ENCODE measurements around the gene LAMP1. TPM values are rescaled to one million over a fixed set of nuclear protein-coding genes. Genes with fewer than 3 reads are reported as not detected.

Gene LAMP1
- total and polyA plus RNA-seq, 12 donors: 35.9 to 153 (median 97.3) TPM

GRCh38 chr13:113275387-113275786 is 21.7 kb upstream of the LAMP1 start:
- peaks cover 0 to 30% (median 0%) of the 10 kb centered on the region in 9 donors for H3K4me1 ChIP-seq
- intact Hi-C loops (cut with DNase I): loop anchor here in 8 of 10 donors (5.0 to 10.0 kb wide), 4 partner anchors 97 to 282 kb away; no protein-coding TSS in a partner anchor
- peak in 5 of 8 donors; percentile 52 to 68 (median 56) for ATAC-seq
- WGBS, 2 donors: 17 to 19% methylated on average over 3 of the region's 3 CpGs
- H3K27ac ChIP-seq: no peak overlapping the region
- H3K9me3 ChIP-seq: no peaks in the 10 kb centered on the region
- no peaks in the 10 kb centered on the region for H3K27me3 ChIP-seq
- peaks cover 0 to 18% (median 0%) of the 10 kb centered on the region in 9 donors for H3K36me3 ChIP-seq
- peak in 8 of 9 donors; percentile 9 to 59 (median 53) for TF ChIP-seq CTCF (IDR thresholded peaks at IDR 0.05)
- DNase-seq: no peak
- H3K4me3 ChIP-seq: no peak overlapping the region

- H3K4me1 ChIP-seq: peaks cover 0 to 6% (median 0%) of the 10 kb centered on the region in 9 donors
- H3K4me3 ChIP-seq: no peak overlapping the region
- WGBS, 2 donors: 89 to 91% methylated on average over 6 of the region's 6 CpGs
- H3K9me3 ChIP-seq: no peaks in the 10 kb centered on the region
- intact Hi-C loops (cut with DNase I): no loop called here
- TF ChIP-seq CTCF (IDR thresholded peaks at IDR 0.05): no peak
- no peak for ATAC-seq
- H3K36me3 ChIP-seq: no peaks in the 10 kb centered on the region
- DNase-seq: no peak
- H3K27me3 ChIP-seq: no peaks in the 10 kb centered on the region
- no peak overlapping the region for H3K27ac ChIP-seq
These were observed 16.9 kb upstream of the LAMP1 start for GRCh38 chr13:113280126-113280525.

GRCh38 chr13:113283904-113284303 is 13.1 kb upstream of the LAMP1 start:
- Histone ChIP-seq H3K27ac (no peak overlapping the region), H3K36me3 (no peaks in the 10 kb centered on the region), H3K4me1 (no peaks in the 10 kb centered on the region), H3K9me3 (no peaks in the 10 kb centered on the region), H3K4me3 (no peak overlapping the region), H3K27me3 (peaks cover 0 to 22% (median 4%) of the 10 kb centered on the region in 7 donors)
- DNase-seq (no peak), ATAC-seq (no peak)
- intact Hi-C loops (cut with DNase I): no loop called here
- TF ChIP-seq CTCF (IDR thresholded peaks at IDR 0.05): no peak
- WGBS, 2 donors: 87 to 90% methylated on average over 8 of the region's 8 CpGs

- WGBS, 2 donors: 47 to 49% methylated on average over 5 of the region's 5 CpGs
- Histone ChIP-seq H3K36me3 (no peaks in the 10 kb centered on the region), H3K27ac (no peak overlapping the region), H3K9me3 (no peaks in the 10 kb centered on the region), H3K4me1 (peaks cover 0 to 15% (median 3%) of the 10 kb centered on the region in 9 donors), H3K27me3 (peaks cover 0 to 51% (median 26%) of the 10 kb centered on the region in 7 donors), H3K4me3 (no peak overlapping the region)
- TF ChIP-seq CTCF (IDR thresholded peaks at IDR 0.05): no peak
- ATAC-seq (no peak), DNase-seq (no peak)
- intact Hi-C loops (cut with DNase I): no loop called here
These were observed 8.2 kb upstream of the LAMP1 start for GRCh38 chr13:113288880-113289279.
